Right renal cortex interstitium (tissue), 3 donors: ENCODE data around the gene CHODL. TPM values are rescaled to one million over a fixed set of nuclear protein-coding genes. Genes with fewer than 3 reads are reported as not detected.

Experiments
- DNase-seq, 3 donors: peaks; one replicate each; pipeline ENCODE4 v3.0.0-alpha.2; 2013; ENCODE audit warnings: low read depth in 3 of 3, low spot score in 2 of 3
- polyA plus RNA-seq, 3 donors: library from polyadenylated mRNA; unstranded; fragments of 120-200 nt; gene quantifications; one replicate each; pipeline ENCODE4 v1.2.1, GENCODE V29; 2013; ENCODE audit not compliant: insufficient read length in 3 of 3

Gene CHODL
- 10 to 100 TPM; 37.1 to 62.5 (median 43.8) TPM for polyA plus RNA-seq

GRCh38 chr21:18244671-18245463, at the start of gene CHODL:
CHODL (plus strand) TSS chr21:18244833; CDS start chr21:18245224, 391 bp downstream.
- no peak for DNase-seq

- no peak for DNase-seq
These were observed 39.7 kb upstream of the CHODL start for GRCh38 chr21:18204931-18205330.

DNA sequence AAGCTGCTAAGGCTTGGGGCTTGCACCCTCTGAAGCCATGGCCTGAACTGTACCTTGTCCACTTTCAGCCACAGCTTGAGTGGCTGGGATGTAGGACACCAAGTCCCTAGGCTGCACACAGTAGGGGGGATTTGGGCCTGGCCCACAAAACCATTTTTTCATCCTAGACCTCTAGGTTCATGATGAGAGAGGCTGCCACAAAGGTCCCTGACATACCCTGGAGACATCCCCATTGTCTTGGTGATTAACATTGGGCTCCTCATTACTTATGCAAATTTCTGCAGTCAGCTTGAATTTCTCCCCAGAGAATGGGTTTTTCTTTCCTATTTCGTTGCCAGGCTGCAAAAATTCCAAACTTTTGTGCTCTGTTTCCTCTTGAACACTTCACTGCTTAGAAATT, 26.3 kb upstream of the CHODL start:
- no peak for DNase-seq

GRCh38 chr21:18220498-18220897, 24.1 kb upstream of the CHODL start:
- DNase-seq: no peak

DNA sequence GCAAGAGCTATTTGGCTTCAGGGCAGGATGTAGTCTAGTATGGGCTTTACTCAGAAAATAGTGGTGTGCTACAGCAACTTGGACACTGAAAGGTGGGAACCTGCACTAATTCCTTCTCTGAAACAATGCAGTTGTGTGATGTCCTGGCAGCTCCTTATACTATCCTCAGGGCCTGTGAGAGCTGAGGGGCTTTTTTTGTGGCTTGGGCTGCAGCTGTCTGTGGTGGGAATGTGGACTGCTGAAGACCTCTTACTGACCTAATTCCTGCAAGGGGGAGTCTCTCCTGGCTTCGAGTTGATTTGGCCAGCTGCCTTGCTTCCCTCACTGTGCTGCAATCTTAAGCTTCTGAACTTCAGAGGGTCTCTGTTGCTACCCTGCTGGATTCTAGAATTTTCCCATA, 22.3 kb upstream of the CHODL start:
- no peak for DNase-seq

DNA sequence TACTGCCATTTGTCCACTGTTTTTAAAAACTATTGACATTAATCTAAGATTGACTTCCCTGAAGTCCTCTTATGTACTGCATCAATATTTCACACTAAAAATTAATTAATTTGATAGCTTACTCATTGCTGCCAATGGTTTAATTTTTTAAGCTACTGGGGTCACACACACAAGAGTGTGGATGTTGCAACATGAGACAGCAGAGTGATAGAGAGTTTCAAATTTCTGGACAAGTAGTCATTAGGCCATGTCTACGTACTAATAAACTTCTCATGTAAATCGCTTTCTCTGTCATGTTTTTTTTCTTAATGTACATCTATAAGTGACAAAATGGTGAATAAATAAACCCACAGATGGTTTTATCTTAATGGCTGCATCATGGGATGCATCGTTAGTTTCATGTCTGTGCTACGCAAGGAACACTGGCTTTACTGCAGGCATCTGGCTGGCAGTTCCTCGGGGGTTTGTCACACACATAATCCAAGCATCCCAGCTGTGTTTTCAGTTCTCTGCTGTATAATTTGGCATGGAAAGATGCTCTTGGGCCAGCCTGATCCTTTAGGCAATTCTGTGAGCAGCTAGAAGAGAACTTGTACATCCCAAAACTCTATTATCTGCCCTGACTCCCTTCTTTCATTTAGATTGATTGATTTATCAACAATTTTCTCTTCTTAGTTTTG, 16.4 kb upstream of the CHODL start:
- DNase-seq: no peak

- no peak for DNase-seq
These were observed 9.1 kb upstream of the CHODL start for GRCh38 chr21:18235545-18235944.

DNA sequence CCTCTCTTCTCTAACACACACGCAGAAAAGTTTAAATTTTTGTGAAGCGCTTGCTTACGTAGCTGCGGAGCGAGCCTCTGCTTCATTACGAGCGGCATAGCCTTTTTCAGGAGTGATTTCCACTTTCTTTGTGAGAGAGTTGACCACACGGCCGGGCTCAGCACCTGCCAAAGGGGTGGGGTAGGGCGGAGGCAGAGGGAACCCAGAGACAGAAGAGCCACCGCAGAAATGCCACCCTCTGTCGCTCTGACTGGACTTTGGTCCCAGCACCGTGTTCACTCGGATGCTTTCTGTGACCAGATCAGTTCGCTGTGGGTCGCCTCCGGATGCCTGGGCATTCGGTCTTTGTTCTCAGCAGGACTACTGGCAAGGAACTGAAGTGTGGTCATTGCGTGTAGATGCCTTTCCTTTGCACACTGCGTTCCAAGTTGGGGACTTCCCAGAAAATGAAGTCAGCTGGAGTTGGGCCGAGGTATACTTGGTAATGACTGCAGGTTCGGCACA, 883 bp downstream of the CHODL start:
- peak in 1 of 3 donors; percentile 40 for DNase-seq

DNA sequence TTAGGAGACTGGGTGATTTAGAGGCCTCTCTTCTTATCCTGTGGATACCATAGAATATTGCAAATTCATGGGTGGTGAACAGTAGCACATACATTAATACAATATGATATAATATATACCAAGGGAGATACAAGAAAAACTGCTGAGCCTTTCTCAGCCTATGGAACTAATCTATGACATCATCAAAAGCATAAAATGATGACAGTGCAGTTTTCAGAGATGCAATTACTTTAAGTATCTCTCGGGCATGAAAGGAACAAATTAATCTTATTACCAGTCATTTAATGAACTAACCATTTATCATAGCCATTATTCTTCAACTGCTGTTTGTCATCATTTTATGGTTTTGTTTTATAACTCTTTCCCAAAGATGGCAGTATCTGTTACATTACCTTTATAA, 3.5 kb downstream of the CHODL start:
- DNase-seq: no peak

DNA sequence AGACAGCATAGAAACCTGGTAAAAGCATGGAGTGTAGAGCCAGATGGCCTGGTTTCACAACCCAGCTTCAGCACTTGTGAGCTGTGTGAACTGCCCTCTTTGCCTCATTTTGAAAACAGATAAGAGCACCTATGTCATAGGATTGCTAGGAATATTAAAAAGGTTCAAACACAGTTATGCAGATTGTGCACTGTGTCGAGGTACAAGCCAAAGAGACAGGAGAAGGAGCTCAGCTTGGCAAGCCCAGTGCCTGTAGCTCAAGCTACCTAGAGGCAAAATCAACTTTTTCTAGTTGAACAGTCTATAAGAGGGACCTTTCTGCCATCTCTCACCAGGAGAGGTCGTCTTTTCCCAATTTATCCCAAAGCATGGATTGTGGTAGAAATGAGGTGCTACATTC, 5.0 kb downstream of the CHODL start:
- DNase-seq: no peak

DNA sequence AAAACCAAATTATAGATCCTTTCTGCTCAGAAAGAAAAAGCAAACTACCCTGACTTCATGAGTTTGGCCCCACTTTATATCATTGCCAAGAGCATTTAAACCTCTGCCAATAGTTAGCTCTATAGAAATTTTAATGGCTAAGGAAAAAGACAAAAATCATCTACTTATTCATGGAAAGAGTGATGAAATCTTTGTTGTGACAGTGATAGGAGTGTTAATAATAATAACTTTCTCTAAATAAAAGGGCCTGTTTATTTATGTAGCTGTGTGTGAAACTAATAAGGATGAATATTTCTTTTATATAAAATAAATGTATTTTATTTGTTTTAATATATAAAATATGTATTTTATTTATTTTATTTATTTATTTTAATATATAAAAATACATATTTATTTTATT, 6.4 kb downstream of the CHODL start:
- no peak for DNase-seq

DNA sequence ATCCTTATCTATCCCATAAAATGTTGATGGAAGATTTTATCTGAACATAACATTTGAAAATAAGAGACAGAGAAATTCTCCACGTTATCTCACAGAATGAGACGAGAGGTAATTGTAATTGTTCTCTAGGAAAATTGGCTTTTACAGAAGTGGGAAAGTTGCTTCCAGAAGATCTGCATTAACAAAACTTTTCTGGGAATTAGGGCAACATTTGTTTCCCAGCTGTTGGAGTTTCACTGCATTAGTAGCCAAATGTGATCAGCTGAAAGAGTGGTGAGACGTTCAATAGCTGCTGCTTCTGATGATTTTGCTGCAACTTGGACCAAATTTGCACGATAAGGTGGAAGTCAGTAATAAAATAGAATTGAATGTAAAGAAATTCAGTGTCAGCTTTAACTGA, 7.6 kb downstream of the CHODL start:
- DNase-seq: no peak

GRCh38 chr21:18252680-18253079, 8.0 kb downstream of the CHODL start:
- DNase-seq: no peak

GRCh38 chr21:18253221-18253620, 8.6 kb downstream of the CHODL start:
- no peak for DNase-seq

GRCh38 chr21:18253799-18254198, 9.2 kb downstream of the CHODL start:
- DNase-seq: no peak

GRCh38 chr21:18265944-18266343, 21.3 kb downstream of the CHODL start:
- DNase-seq: no peak

- no peak for DNase-seq
These were observed 22.9 kb downstream of the CHODL start for GRCh38 chr21:18267496-18267895.

GRCh38 chr21:18268906-18269305, 24.3 kb downstream of the CHODL start:
- DNase-seq: no peak

GRCh38 chr21:18269856-18270255, 25.2 kb downstream of the CHODL start:
- DNase-seq: no peak

GRCh38 chr21:18273400-18273799, 28.8 kb downstream of the CHODL start:
- DNase-seq: no peak

DNA sequence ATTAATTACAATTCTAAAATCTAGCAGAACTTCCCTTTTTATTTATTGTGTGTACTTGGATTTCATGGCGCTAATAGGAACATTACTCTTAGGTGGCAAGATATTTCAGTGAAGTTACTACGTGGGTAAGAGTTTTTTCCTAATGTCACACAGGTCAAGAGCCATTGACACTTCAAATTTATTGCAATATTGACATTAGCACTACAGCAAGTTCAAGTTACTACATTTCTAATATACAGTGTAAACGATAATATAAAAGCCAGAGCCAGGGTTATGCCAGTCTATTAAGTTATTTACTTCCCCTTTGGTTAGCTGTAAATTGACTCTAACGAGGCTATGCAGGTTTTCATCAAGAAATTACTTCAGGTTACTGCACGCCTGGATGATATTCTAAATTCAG, 29.7 kb downstream of the CHODL start:
- DNase-seq: no peak

DNA sequence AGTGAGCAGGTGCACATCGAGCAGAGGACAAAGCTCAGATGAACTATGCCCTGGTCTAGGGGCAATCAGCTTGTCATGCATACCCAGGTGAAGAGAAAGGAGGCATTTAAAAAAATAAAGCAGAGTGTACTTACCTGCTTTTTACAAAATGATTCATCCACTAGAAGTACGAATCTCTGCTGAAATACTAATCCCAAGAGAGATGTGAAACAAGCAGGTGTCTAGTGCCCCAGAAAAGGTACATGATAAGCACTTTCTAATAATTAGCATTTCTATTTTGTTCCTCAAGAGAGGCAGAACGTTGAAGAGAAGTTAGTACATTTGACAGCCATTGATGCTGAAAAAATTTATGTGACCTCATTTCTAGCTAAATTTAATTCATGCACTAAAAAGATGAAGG, 31.1 kb downstream of the CHODL start:
- no peak for DNase-seq
